RPMI8226 (cell line): Measurements from ENCODE around the gene BRSK2.
"Not testable (repeated sequence)": the region's sequence is repeated elsewhere in the genome, so short reads cannot be mapped to it uniquely, and the experiment has no call there.

Experiments
- DNase-seq: peaks from one replicate; pipeline ENCODE4 v3.0.0-alpha.2; 2015

BRSK2 gene

DNA sequence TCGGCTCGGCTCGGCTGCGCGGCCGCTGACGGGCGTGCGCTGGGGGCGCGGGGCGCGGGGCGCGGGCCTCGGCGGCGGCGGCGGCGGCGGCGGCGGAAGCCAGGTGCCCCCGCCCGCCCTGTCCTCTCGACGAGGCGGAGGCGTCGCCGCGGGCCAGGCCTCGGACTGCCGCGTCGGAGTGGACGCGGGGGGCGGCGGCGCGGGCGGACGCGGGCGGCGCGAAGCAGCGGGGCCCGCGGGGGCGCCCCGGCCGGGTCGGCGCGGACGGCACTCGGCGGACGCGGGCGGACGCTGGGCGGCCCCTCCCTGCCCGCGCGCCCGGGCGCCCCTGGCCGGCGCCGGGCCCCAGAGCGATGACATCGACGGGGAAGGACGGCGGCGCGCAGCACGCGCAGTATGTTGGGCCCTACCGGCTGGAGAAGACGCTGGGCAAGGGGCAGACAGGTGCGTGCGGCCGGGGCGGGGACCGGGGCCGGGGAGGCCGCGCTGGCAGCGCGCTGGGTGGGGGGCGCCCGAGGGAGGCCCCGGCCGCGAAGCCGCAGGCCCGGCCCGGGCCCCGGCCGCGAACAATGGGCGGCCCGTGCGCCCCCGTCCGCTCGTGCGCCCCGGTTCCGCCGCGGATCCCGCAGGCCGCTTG, at the start of gene BRSK2:
Gene BRSK2 (plus strand): TSS at position 3 of the 637 bp plus-strand sequence. CDS start 351 bp downstream, at position 354.
- no peak for DNase-seq

DNA sequence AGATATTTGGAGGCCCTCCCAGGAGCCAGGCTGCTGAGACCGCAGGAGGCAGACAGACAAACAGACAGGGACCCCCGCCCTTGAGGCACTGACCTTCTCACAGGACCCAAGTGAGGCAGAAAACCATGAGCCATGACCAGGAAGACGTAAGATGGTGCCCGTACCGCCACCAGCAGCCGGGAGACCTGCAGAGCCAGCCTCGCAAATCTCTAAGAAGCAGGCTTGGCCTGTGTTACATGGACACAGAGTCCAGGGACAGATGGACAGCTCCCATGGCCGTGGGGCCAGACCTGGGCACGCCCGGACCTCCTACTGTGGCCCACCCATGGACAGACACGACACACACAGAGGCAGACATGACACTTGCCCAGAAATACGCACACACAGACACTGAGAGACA, 49.6 kb upstream of the BRSK2 start:
- no peak for DNase-seq

DNA sequence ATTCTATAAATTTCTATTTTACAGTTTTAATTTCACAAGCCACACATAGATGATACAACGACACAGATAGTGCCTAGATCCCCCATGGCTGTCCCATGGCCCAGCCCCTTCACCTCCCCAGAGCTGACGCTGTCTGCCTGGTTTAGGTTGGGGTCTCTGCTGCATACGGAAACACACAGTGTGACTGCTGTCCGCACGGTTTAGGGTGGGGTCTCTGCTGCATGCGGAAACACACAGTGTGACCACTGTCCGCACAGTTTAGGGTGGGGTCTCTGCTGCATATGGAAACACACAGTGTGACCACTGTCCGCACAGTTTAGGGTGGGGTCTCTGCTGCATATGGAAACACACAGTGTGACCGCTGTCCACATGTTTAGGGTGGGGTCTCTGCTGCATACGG, 48.5 kb upstream of the BRSK2 start:
- DNase-seq: not testable (repeated sequence)

DNA sequence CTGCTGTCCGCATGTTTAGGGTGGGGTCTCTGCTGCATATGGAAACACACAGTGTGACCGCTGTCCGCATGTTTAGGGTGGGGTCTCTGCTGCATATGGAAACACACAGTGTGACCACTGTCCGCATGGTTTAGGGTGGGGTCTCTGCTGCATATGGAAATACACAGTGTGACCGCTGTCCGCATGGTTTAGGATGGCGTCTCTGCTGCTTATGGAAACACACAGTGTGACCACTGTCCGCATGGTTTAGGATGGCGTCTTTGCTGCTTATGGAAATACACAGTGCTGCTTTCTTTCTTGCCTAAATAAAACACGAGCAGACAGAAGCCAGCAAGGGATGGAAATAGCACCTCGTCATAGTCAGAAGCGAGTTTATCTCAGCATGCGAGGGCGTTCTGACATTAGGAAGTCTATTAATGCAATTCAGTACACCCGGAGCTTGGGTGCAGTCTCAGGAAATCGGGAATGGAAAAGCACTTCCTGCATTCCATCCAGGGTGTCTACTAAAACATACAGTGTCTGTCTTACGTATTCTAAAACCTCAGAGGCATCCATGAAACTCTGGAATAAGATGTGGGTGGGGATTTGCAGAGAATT, 47.7 kb upstream of the BRSK2 start:
- no peak for DNase-seq

DNA sequence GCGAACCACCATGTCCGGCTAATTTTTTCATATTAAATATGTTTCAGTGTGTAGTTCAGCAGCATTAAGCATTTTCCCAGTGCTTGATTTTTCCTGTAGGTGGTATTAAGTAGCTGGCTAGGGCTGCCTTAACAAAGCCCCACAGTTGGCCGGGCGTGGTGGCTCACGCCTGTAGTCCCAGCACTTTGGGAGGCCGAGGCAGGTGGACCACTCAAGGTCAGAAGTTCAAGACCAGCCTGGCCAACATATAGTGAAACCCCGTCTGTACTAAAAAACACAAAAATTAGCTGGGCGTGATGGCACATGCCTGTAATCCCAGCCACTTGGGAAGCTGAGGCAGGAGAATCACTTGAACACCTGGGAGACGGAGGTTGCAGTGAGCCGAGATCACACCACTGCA, 46.8 kb upstream of the BRSK2 start:
- no peak for DNase-seq

DNA sequence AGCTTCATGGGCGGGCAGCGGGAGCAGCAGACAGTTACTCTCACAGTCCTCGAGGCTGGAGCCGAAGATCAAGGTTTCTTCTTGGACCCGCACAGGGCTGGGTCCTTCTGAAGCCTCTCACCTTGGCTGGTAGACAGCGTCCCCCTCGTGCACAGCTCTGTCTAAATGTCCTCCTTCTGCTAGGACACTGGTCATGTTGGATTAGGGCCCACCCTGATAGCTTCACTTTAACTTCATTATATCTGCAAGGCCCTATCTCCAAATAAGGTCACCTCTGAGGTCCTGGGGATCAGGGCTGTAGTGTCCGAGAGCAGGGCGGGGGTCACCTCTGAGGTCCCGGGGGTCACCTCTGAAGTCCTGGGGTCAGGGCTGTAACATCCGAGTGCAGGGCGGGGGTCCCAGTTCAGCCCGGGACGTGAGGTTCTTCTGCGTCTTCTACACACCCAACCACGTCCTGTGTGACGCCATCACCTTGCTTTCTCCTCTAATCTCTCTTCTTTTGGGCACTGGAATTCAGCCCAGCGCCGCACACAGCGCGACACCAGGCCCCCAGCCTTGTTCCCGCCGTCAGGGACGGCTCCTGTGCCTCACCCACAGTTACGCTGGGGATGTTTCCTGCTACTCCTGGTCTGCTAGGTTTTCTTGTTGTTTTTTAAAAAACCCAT, 46.2 kb upstream of the BRSK2 start:
- no peak for DNase-seq

DNA sequence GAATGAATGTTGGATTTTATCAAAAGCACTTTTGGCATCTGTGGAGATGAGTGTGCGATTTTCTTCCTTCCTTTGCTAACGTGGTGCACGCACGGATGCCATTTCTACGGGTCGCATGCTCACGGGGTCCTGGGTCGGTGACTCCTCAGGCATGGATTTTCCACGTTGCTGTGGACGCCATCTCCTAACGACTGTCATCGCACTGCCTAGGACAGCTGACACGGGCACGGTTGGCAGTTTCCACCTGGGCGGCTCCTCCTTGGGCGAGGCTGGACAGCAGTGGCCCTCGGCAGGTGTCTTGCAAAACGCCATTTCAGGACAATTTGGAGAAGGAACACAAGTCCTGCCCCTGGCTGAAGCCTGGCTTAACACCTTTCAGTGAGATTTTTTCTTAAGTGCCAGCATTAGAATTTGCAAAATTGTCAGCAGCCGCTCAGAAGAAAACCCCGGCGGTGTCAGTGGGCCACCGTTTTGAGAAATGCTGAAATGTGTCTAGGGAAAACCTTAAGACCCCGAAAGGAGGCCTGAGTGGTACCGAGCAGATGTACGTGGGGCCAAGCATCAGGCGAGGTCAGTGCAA, 45.6 kb upstream of the BRSK2 start:
- DNase-seq: no peak

DNA sequence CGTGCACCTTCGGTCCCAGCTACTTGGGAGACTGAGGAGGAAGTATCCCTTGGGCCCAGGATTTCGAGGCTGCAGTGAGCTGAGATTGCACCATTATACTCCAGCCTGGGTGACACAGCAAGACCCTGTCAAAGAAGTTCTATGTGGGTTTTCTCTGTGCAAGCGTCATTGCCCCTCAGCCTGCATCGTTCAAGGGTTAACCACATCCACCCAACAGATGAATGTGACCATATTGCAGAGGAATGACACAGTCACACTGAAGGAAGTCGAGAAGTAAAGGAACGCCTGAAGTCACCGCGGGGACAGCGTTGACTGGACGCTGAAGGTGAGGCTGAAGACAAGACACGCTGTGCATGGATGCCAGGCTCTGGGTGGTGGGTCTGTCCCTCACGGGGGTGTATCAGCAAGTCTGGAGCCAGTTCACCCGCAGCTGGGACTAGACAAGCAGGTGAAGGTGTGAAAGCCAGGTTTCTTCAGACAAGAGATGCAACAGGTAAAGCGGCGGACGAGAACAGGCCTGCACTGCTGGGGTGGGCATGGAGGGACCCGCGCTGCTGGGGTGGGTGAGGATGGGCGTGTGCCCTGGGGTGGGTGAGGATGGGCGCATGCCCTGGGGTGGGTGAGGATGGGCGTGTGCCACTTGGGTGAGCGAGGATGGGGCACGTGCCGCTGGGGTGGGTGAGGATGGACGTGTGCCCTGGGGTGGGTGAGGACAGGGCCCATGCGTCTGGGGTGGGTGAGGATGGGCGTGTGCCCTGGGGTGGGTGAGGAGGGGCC, 43.8 kb upstream of the BRSK2 start:
- DNase-seq: no peak

DNA sequence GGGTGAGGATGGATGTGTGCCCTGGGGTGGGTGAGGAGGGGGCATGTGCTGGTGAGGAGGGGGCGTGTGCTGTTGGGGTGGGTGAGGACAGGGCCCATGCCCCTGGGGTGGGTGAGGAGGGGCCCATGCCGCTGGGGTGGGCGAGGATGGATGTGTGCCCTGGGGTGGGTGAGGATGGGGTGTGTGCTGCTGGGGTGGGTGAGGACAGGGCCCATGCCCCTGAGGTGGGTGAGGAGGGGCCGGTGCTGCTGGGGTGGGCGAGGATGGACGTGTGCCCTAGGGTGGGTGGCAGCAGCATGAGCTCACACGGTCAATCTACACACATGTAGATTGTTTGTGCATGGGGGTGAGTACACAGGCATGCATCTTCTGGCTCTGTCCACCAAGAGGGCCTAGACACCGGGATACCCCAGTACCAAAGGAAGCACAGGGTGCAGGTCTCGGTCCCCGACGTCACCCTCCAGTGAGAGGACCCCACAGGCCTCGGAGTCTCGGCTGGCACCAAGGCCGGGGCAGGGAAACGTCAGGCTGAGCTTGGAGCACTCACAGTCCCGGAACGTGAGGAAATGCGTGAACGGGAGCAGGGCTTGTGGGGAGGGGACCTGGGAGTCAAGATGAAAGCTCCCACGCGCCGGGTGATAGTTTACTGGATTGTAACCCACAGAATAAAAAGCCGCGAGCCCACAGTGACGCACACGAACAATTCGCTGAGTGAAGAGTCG, 42.9 kb upstream of the BRSK2 start:
- DNase-seq: no peak

DNA sequence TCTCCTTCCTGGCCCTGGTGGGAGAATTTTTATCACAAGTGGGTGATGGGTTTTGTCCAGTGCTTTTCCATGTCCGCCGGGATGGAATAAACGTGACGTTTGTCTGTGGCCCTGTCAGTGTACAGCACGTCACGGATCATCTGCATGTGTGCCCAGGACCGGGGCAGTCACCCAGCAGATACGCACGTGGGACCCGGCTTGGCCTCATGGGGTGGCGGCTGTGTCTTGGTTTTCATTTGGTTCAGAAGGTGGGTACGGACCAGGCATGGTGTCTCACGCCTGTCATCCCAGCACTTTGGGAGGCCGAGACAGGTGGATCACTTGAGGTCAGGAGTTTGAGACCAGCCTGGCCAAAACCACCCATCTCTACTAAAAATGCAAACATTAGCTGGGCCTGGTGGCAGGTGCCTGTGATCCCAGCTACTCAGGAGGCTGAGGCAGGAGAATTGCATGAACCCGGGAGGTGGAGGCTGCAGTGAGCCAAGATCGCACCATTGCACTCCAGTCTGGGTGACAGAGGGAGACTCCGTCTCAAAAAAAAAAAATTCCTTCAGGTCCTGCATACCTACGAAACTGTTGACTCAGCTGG, 42.2 kb upstream of the BRSK2 start:
- DNase-seq: not testable (repeated sequence)

DNA sequence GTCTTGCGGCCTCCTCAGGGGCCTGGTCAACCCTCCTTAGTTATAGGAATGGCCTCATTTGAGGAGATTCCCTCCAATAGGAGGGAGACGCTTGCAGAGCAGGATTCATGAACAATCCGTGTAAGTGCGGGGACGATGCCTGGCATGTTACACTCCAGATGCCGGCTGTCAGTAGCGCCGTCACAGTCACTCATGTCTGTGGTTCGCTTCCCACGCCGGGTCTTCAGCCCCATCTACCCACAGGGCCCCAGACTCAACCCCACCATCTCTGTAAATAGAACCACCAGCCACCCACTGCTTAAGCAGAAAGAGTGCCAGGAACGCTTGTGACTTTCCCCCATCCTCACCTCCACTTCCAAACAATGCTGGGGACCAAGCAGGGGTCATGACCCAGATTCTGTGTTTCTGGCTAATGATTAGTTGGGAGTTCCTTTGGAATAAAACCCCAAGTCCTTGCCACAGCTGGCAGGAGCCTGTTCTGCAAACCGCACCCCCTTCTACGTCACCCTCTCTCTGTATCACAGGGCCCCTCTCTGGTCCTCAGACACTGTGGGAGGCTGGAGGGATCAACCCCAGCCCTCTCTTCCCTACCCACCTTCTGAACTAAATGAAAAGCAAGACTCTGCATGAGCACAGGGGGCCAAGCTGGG, 41.5 kb upstream of the BRSK2 start:
- DNase-seq: no peak

DNA sequence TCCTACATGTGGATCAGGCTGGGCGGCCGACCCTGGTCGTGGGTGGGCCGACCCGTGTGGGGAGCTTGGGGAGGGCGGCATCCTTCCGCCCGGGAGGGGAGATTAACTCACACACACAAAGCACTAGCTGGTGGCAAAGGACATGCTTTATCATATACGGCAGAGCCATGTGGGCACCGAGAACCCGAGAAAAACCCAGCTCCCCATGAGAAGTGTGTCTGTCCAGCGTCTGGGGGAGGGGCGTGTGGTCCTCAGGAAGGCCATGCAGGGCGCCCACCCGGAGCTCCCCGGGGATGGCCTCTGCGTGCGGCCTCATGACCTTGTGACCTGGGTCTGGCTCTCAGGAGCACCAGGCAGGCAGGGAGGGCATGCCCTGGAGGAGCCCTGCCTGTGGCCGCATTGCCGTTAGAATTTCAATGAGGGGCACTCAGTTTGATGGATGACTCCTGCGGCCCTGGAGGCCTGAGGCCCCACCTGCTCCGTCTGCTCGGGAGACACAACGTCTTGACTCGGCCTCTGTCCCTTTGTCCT, 40.9 kb upstream of the BRSK2 start:
- no peak for DNase-seq

DNA sequence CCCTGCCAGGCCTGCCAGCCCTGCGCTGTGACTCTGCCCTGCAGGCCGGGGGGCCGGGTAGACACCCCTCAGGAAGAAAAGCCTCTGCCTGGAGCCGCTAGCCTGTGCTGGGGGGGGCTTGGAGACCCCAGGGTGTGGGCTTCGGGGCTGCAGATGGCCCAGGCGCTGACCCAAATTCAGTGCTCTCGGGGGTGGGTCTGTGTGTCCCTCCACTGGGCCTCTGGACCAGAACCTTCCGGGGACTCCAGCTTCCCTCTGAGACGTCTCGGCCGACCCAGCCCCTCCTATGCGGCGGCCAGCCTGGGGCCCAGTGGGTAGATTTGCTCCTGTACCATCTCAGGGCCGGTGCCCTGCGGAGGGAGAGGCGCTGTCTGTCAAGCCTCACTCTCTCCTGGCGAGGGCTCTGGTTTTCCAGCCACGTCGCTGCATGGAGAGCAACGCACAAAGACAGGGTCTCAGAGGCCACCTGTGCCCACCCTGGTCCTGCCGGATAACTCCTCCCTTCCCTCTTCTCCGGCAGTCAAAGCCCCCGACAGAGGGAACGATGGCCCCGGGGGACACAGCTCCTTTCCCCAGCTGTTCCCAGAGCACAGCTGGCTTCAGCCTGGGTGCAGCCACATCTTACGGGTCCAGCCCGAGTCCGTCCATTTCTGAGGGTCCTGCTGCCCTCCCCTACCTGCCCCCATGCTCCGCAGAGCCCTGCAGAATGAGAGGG, 40.2 kb upstream of the BRSK2 start:
- no peak for DNase-seq

DNA sequence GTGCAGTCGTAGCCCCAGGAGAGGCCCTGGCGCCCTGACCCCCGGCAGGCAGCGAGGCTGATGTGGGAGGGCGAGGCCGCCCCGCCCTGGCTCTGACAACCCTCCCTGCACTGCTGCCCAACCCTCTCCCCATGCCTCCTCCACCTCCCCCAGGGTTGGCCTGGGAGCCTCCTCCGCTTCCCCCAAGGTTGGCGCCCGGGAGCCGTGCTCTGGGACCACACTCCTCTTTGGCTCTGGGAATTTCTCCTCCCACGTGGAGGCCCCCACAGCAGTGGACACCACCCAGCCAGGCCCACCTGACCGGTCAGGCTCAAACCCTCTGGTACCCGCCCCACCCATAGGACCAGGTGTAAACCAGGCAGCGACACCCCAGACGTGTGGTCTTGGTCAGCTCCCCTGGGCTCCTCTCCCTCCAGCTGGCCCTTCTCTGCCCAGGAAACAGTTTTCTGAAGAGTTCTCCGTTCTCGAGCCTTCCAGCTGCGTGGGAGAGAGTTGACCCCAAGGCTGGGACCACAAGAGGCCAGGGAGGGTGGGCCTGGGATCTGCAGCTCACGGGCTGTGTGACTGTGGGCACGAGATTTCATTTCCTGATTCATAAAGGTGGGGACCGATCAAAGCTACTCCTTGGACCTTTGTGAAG, 39.5 kb upstream of the BRSK2 start:
- no peak for DNase-seq

DNA sequence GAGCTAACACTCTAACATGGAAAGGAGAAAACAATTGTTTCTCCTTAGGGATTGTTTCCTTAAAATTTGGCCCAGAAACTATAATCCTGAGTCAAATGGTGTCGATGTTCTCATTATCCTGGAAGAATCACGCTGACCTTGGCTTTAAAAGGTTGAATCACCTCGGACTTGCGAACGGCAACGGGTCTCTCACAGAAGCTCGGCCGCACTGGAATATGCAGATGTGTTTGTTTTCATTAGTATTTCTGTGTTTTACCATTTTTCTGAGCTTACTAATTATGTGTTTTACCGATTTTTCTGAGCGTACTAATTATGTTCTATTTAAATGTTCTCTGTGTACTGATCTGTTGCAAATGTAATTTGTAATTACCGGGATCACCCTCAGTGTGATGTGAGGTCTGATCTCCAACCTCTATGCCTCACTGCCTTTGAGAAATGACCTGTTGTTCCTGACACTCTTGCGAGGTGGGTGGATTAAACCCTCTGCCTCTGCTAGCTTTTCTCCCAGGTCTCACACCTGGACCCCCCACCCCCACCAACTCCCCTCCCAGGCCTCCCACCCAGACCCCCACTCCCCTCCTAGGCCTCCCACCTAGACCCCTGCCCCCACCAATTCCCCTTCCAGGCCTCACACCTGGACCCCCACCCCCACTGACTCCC, 38.3 kb upstream of the BRSK2 start:
- DNase-seq: peak; percentile 40

DNA sequence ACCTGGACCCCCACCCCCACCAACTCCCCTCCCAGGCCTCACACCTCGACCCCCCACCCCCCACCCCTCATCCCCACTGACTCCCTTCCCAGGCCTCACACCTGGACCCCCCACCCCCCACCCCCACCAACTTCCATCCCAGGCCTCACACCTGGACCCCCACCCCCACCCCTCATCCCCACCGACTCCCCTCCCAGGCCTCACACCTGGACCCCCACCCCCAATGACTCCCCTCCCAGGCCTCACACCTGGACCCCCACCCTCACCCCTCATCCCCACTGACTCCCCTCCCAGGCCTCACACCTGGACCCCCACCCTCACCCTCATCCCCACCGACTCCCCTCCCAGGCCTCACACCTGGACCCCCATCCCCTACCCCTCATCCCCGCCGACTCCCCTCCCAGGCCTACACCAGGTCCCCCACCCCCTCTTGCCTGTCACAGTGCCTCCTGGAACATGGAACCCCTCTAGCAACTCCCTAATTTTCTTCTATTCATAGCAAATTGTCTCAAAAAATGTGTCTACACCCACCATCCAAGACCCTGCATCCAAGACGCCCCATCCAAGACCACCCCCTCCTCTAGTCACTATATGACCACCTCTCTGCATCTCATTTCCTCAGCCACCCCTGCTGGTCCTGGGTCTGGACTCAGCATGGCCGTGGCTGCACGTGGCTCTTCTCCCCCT, 36.9 kb upstream of the BRSK2 start:
- no peak for DNase-seq

DNA sequence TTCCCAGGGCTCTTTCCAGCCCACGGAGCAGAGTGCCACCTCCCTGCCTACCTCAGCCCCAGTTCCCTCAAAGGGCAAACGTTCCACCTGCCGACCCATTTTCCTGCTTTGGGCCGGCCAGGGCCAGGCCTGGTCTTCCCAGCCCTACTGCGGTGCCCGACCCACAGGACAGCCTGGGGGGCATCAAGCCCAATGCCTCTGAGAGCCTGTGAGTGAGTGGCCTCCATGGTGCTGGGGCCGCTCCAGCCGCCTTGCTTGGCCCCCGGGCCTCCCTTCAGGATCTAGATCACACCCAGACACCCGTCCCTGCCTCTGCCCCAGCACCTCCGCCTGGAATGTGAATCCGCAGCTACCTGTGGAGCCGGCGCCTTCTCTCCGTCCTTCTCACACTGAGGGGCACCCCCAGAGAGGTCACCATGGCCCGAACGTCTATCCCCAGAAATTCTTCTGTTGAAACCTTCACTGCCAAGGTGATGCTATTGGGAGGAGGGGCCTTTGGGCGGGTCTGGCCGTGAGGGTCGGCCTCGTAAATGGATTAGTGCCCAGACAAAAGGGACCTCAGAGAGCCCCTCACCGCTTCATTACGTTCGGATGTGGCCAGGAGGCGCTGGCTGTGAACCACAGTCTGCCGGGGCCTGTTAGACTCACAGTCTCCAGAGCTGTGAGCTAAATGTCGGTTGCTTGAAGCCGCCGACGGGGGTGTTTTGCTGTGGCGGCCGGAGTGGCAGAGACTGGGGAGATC, 36.2 kb upstream of the BRSK2 start:
- DNase-seq: no peak
